ENCODE data around the gene CHSY3. TPM values are rescaled to one million over a fixed set of nuclear protein-coding genes. Genes with fewer than 3 reads are reported as not detected.
A peak's percentile ranks its signal among the peaks of the same experiment; 100 is the strongest.

The CHSY3 gene
- polyA plus RNA-seq (2013, experiment 1 of 4), result 1.5 TPM
- 0.66 TPM for polyA plus RNA-seq (2013, experiment 2 of 4)
- 0.59 TPM for polyA plus RNA-seq (2013, experiment 3 of 4)
- polyA plus RNA-seq (2013, experiment 4 of 4), result 0.53 TPM

GRCh38 chr5:129904102-129904666, at the start of gene CHSY3:
Gene CHSY3, plus strand, starts transcription at chr5:129904465.
- H3K27ac ChIP-seq (ENCODE audit: insufficient read depth, low read depth, low read length, poor library complexity, severe bottlenecking), result no peak within 1 kb of the TSS
- H3K4me1 ChIP-seq (ENCODE audit: control insufficient read depth, insufficient read depth, low read length), result no peaks in the 10 kb centered on the region
- H3K4me3 ChIP-seq (ENCODE audit: insufficient read depth, low read depth, low read length), result peak within 1 kb of the TSS; percentile 44
- 0% methylated on average over 61 to 62 of the region's 62 CpGs for WGBS, 2 experiments
- no peaks in the 10 kb centered on the region for H3K36me3 ChIP-seq (ENCODE audit: control insufficient read depth, insufficient read depth, low read length)
- H3K27me3 ChIP-seq (ENCODE audit: control insufficient read depth, insufficient read depth, low read length, poor library complexity, severe bottlenecking), result peaks cover 64% of the 10 kb centered on the region
- H3K9me3 ChIP-seq (ENCODE audit: control insufficient read depth, low read length), result no peaks in the 10 kb centered on the region

GRCh38 chr5:129856325-129856724, 47.9 kb upstream of the CHSY3 start:
- 84 to 100% methylated on average over 1 of the region's 1 CpG for WGBS, 2 experiments

GRCh38 chr5:129857116-129857515, 47.1 kb upstream of the CHSY3 start:
- Histone ChIP-seq H3K9me3 (ENCODE audit: control insufficient read depth, low read length) (no peaks in the 10 kb centered on the region), H3K4me1 (ENCODE audit: control insufficient read depth, insufficient read depth, low read length) (no peaks in the 10 kb centered on the region), H3K27ac (ENCODE audit: insufficient read depth, low read depth, low read length, poor library complexity, severe bottlenecking) (no peak overlapping the region), H3K4me3 (ENCODE audit: insufficient read depth, low read depth, low read length) (no peak overlapping the region), H3K27me3 (ENCODE audit: control insufficient read depth, insufficient read depth, low read length, poor library complexity, severe bottlenecking) (no peaks in the 10 kb centered on the region), H3K36me3 (ENCODE audit: control insufficient read depth, insufficient read depth, low read length) (no peaks in the 10 kb centered on the region)
- 95 to 96% methylated on average over 1 of the region's 1 CpG for WGBS, 2 experiments

More at GRCh38 chr5:129856325-129856724, 47.9 kb upstream of the CHSY3 start:
- H3K9me3 ChIP-seq (ENCODE audit: control insufficient read depth, low read length), result no peaks in the 10 kb centered on the region
- no peak overlapping the region for H3K27ac ChIP-seq (ENCODE audit: insufficient read depth, low read depth, low read length, poor library complexity, severe bottlenecking)
- no peaks in the 10 kb centered on the region for H3K4me1 ChIP-seq (ENCODE audit: control insufficient read depth, insufficient read depth, low read length)
- H3K4me3 ChIP-seq (ENCODE audit: insufficient read depth, low read depth, low read length), result no peak overlapping the region
- H3K36me3 ChIP-seq (ENCODE audit: control insufficient read depth, insufficient read depth, low read length), result no peaks in the 10 kb centered on the region
- no peaks in the 10 kb centered on the region for H3K27me3 ChIP-seq (ENCODE audit: control insufficient read depth, insufficient read depth, low read length, poor library complexity, severe bottlenecking)

- Histone ChIP-seq H3K27me3 (ENCODE audit: control insufficient read depth, insufficient read depth, low read length, poor library complexity, severe bottlenecking) (no peaks in the 10 kb centered on the region), H3K9me3 (ENCODE audit: control insufficient read depth, low read length) (no peaks in the 10 kb centered on the region), H3K4me3 (ENCODE audit: insufficient read depth, low read depth, low read length) (no peak overlapping the region)
These were observed 46.1 kb upstream of the CHSY3 start for GRCh38 chr5:129858131-129858675.

GRCh38 chr5:129884322-129884721, 19.9 kb upstream of the CHSY3 start:
- H3K27me3 ChIP-seq (ENCODE audit: control insufficient read depth, insufficient read depth, low read length, poor library complexity, severe bottlenecking), result no peaks in the 10 kb centered on the region
- no peaks in the 10 kb centered on the region for H3K9me3 ChIP-seq (ENCODE audit: control insufficient read depth, low read length)
- H3K4me1 ChIP-seq (ENCODE audit: control insufficient read depth, insufficient read depth, low read length), result no peaks in the 10 kb centered on the region
- no peak overlapping the region for H3K27ac ChIP-seq (ENCODE audit: insufficient read depth, low read depth, low read length, poor library complexity, severe bottlenecking)
- no peak overlapping the region for H3K4me3 ChIP-seq (ENCODE audit: insufficient read depth, low read depth, low read length)
- H3K36me3 ChIP-seq (ENCODE audit: control insufficient read depth, insufficient read depth, low read length), result no peaks in the 10 kb centered on the region
- WGBS, 2 experiments, result 100% methylated on average over 1 of the region's 1 CpG; no CpG with 5 or more reads in 1 of the 2 experiments

More at GRCh38 chr5:129858131-129858675, 46.1 kb upstream of the CHSY3 start:
- H3K36me3 ChIP-seq (ENCODE audit: control insufficient read depth, insufficient read depth, low read length), result no peaks in the 10 kb centered on the region
- H3K27ac ChIP-seq (ENCODE audit: insufficient read depth, low read depth, low read length, poor library complexity, severe bottlenecking), result no peak overlapping the region
- H3K4me1 ChIP-seq (ENCODE audit: control insufficient read depth, insufficient read depth, low read length), result no peaks in the 10 kb centered on the region

GRCh38 chr5:129899454-129899853, 4.8 kb upstream of the CHSY3 start:
- Histone ChIP-seq H3K4me3 (ENCODE audit: insufficient read depth, low read depth, low read length) (no peak overlapping the region), H3K27me3 (ENCODE audit: control insufficient read depth, insufficient read depth, low read length, poor library complexity, severe bottlenecking) (peaks cover 22% of the 10 kb centered on the region), H3K36me3 (ENCODE audit: control insufficient read depth, insufficient read depth, low read length) (no peaks in the 10 kb centered on the region), H3K4me1 (ENCODE audit: control insufficient read depth, insufficient read depth, low read length) (no peaks in the 10 kb centered on the region), H3K27ac (ENCODE audit: insufficient read depth, low read depth, low read length, poor library complexity, severe bottlenecking) (no peak overlapping the region), H3K9me3 (ENCODE audit: control insufficient read depth, low read length) (no peaks in the 10 kb centered on the region)

GRCh38 chr5:129902816-129903215, 1.4 kb upstream of the CHSY3 start:
- H3K4me3 ChIP-seq (ENCODE audit: insufficient read depth, low read depth, low read length), result no peak overlapping the region
- no peaks in the 10 kb centered on the region for H3K4me1 ChIP-seq (ENCODE audit: control insufficient read depth, insufficient read depth, low read length)
- H3K36me3 ChIP-seq (ENCODE audit: control insufficient read depth, insufficient read depth, low read length), result no peaks in the 10 kb centered on the region
- no peak overlapping the region for H3K27ac ChIP-seq (ENCODE audit: insufficient read depth, low read depth, low read length, poor library complexity, severe bottlenecking)
- peaks cover 56% of the 10 kb centered on the region for H3K27me3 ChIP-seq (ENCODE audit: control insufficient read depth, insufficient read depth, low read length, poor library complexity, severe bottlenecking)
- no peaks in the 10 kb centered on the region for H3K9me3 ChIP-seq (ENCODE audit: control insufficient read depth, low read length)
- WGBS, 2 experiments, result 88 to 90% methylated on average over 6 of the region's 6 CpGs

- H3K9me3 ChIP-seq (ENCODE audit: control insufficient read depth, low read length), result no peaks in the 10 kb centered on the region
- 5 to 6% methylated on average over 28 of the region's 29 CpGs for WGBS, 2 experiments
- no peaks in the 10 kb centered on the region for H3K36me3 ChIP-seq (ENCODE audit: control insufficient read depth, insufficient read depth, low read length)
- no peaks in the 10 kb centered on the region for H3K4me1 ChIP-seq (ENCODE audit: control insufficient read depth, insufficient read depth, low read length)
- peaks cover 63% of the 10 kb centered on the region for H3K27me3 ChIP-seq (ENCODE audit: control insufficient read depth, insufficient read depth, low read length, poor library complexity, severe bottlenecking)
- H3K4me3 ChIP-seq (ENCODE audit: insufficient read depth, low read depth, low read length), result peak overlapping the region; percentile 44
- no peak overlapping the region for H3K27ac ChIP-seq (ENCODE audit: insufficient read depth, low read depth, low read length, poor library complexity, severe bottlenecking)
These were observed 681 bp upstream of the CHSY3 start for GRCh38 chr5:129903466-129904101.

GRCh38 chr5:129904667-129905472, 605 bp downstream of the CHSY3 start:
- H3K4me1 ChIP-seq (ENCODE audit: control insufficient read depth, insufficient read depth, low read length), result no peaks in the 10 kb centered on the region
- H3K9me3 ChIP-seq (ENCODE audit: control insufficient read depth, low read length), result no peaks in the 10 kb centered on the region
- no peak overlapping the region for H3K27ac ChIP-seq (ENCODE audit: insufficient read depth, low read depth, low read length, poor library complexity, severe bottlenecking)
- peaks cover 64% of the 10 kb centered on the region for H3K27me3 ChIP-seq (ENCODE audit: control insufficient read depth, insufficient read depth, low read length, poor library complexity, severe bottlenecking)
- H3K4me3 ChIP-seq (ENCODE audit: insufficient read depth, low read depth, low read length), result peak overlapping the region; percentile 44
- WGBS, 2 experiments, result 0% methylated on average over 105 of the region's 105 CpGs
- H3K36me3 ChIP-seq (ENCODE audit: control insufficient read depth, insufficient read depth, low read length), result no peaks in the 10 kb centered on the region
